Measurements from ENCODE around the gene LGALS13. TPM values are rescaled to one million over a fixed set of nuclear protein-coding genes. Genes with fewer than 3 reads are reported as not detected.

LGALS13 gene
- polyA plus RNA-seq, 2 of the 4 experiments (the other 2 are of a cell fraction), result not detected

- DNase-seq (ENCODE audit: low read depth in 1 of 2, low spot score in 1 of 2), result no peak
- 0 out of 3 replicates have a peak, but pooled peaks cover 5% of the 10 kb centered on the region for H3K9me3 ChIP-seq
- 3% methylated on average over 4 of the region's 4 CpGs for WGBS (ENCODE audit: missing lambda C conversion rate)
- H3K27ac ChIP-seq, result no peak overlapping the region
- H3K4me2 ChIP-seq, result no peak overlapping the region
- H3K4me3 ChIP-seq, result no peak overlapping the region
- peak in 1 of 2 experiments; percentile 27; a peak in 1 of 6 replicates for ATAC-seq
- peak; percentile 68 for FAIRE-seq
- POLR2A ChIA-PET, result no interaction called here
- CTCF ChIA-PET, result no interaction called here
- H3K4me1 ChIP-seq, result peaks cover 11% of the 10 kb centered on the region; the same call in 2 of the 3 replicates
- TF ChIP-seq JUNB (IDR thresholded peaks at IDR 0.05) (no peak), CBX2 (IDR thresholded peaks at IDR 0.05; ENCODE audit: borderline replicate concordance, low read depth) (no peak), NPAS2 (CRISPR knock-in tag; IDR thresholded peaks at IDR 0.05; ENCODE audit: borderline replicate concordance) (no peak), SMC3 (IDR thresholded peaks at IDR 0.05) (no peak), MAX (IDR thresholded peaks at IDR 0.05) (no peak), HEYL (CRISPR knock-in tag; IDR thresholded peaks at IDR 0.05) (no peak), ZFP36 (IDR thresholded peaks at IDR 0.05; ENCODE audit: borderline replicate concordance, partially characterized antibody) (no peak), RFX5 (IDR thresholded peaks at IDR 0.05) (no peak), HOXB5 (CRISPR knock-in tag; IDR thresholded peaks at IDR 0.05) (no peak), CHD4 (IDR thresholded peaks at IDR 0.05; ENCODE audit: borderline replicate concordance) (no peak), FOSB (CRISPR knock-in tag; IDR thresholded peaks at IDR 0.05) (no peak), TFCP2L1 (CRISPR knock-in tag; IDR thresholded peaks at IDR 0.05) (no peak), RCOR1 (IDR thresholded peaks at IDR 0.05; ENCODE audit: low read depth, low read length) (no peak), ZSCAN20 (CRISPR knock-in tag; IDR thresholded peaks at IDR 0.05) (no peak), HOXB13 (CRISPR knock-in tag; IDR thresholded peaks at IDR 0.05; ENCODE audit: low read depth) (no peak)
- TF ChIP-seq, protein P1, sequence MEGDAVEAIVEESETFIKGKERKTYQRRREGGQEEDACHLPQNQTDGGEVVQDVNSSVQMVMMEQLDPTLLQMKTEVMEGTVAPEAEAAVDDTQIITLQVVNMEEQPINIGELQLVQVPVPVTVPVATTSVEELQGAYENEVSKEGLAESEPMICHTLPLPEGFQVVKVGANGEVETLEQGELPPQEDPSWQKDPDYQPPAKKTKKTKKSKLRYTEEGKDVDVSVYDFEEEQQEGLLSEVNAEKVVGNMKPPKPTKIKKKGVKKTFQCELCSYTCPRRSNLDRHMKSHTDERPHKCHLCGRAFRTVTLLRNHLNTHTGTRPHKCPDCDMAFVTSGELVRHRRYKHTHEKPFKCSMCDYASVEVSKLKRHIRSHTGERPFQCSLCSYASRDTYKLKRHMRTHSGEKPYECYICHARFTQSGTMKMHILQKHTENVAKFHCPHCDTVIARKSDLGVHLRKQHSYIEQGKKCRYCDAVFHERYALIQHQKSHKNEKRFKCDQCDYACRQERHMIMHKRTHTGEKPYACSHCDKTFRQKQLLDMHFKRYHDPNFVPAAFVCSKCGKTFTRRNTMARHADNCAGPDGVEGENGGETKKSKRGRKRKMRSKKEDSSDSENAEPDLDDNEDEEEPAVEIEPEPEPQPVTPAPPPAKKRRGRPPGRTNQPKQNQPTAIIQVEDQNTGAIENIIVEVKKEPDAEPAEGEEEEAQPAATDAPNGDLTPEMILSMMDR (IDR thresholded peaks at IDR 0.05), result no peak
- TF ChIP-seq, protein P2, sequence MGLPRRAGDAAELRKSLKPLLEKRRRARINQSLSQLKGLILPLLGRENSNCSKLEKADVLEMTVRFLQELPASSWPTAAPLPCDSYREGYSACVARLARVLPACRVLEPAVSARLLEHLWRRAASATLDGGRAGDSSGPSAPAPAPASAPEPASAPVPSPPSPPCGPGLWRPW (IDR thresholded peaks at IDR 0.05), result no peak
Observed at GRCh38 chr19:39637891-39638290, 35.6 kb downstream of the LGALS13 start.

DNA sequence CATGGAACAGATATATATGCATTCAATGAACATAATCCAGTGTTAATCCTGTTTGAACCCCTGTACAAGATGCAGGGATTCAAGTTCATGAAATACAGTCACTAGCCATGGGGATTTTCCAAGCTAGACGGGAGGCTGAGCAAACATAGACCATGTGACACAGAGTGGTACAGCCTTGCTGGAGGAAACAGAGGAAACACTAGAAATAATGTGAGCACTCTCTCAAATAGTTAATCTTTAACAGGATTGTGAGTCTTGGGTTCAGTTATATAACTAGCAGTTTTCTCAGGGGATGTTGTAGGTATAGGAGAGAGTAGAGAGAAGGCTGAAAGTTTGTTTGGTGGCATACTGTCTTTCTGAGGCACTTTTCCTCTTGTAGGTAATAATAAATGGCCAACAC, 39.4 kb downstream of the LGALS13 start:
- ATAC-seq (peak in 1 of 2 experiments; percentile 49; a peak in 2 of 6 replicates), FAIRE-seq (no peak), DNase-seq (ENCODE audit: low read depth in 1 of 2, low spot score in 1 of 2) (peak in 1 of 2 experiments; percentile 34)
- POLR2A ChIA-PET, result interaction anchor here (0.6 kb wide), 1 partner anchor 9 kb away, joined by 3 read pairs; no protein-coding TSS in a partner anchor
- WGBS (ENCODE audit: missing lambda C conversion rate), result 0% methylated on average over 1 of the region's 1 CpG
- H3K4me2 ChIP-seq, result peak overlapping the region; percentile 48
- no peak overlapping the region for H3K27ac ChIP-seq
- CTCF ChIA-PET, result no interaction called here
- no peak overlapping the region for H3K4me3 ChIP-seq
- TF ChIP-seq FOXS1 (CRISPR knock-in tag; IDR thresholded peaks at IDR 0.05) (no peak), MYC (IDR thresholded peaks at IDR 0.05; ENCODE audit: borderline replicate concordance, low read length) (no peak)
- TF ChIP-seq, protein P3, sequence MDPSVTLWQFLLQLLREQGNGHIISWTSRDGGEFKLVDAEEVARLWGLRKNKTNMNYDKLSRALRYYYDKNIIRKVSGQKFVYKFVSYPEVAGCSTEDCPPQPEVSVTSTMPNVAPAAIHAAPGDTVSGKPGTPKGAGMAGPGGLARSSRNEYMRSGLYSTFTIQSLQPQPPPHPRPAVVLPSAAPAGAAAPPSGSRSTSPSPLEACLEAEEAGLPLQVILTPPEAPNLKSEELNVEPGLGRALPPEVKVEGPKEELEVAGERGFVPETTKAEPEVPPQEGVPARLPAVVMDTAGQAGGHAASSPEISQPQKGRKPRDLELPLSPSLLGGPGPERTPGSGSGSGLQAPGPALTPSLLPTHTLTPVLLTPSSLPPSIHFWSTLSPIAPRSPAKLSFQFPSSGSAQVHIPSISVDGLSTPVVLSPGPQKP (IDR thresholded peaks at IDR 0.05; ENCODE audit: low read depth, low read length), result no peak
- TF ChIP-seq, protein P4, sequence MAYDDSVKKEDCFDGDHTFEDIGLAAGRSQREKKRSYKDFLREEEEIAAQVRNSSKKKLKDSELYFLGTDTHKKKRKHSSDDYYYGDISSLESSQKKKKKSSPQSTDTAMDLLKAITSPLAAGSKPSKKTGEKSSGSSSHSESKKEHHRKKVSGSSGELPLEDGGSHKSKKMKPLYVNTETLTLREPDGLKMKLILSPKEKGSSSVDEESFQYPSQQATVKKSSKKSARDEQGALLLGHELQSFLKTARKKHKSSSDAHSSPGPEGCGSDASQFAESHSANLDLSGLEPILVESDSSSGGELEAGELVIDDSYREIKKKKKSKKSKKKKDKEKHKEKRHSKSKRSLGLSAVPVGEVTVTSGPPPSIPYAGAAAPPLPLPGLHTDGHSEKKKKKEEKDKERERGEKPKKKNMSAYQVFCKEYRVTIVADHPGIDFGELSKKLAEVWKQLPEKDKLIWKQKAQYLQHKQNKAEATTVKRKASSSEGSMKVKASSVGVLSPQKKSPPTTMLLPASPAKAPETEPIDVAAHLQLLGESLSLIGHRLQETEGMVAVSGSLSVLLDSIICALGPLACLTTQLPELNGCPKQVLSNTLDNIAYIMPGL (CRISPR knock-in tag; IDR thresholded peaks at IDR 0.05; ENCODE audit: borderline replicate concordance), result no peak
- H3K9me3 ChIP-seq, result no peaks in the 10 kb centered on the region
- H3K4me1 ChIP-seq, result peaks cover 11% of the 10 kb centered on the region; the same call in 2 of the 3 replicates
